ENCODE data around the gene GJA9.

GJA9 gene

GRCh38 chr1:38896169-38896568 lies 14.8 kb upstream of the GJA9 start:
- Histone ChIP-seq H3K9ac (ENCODE audit: low read depth, low read length) (no peak overlapping the region), H3K4me3 (ENCODE audit: low read depth in 1 of 2, low read length in 2 of 2) (no peak overlapping the region), H3K4me2 (ENCODE audit: insufficient read depth, low read length) (no peak overlapping the region), H3K4me1 (ENCODE audit: insufficient read depth, low read length) (no peaks in the 10 kb centered on the region), H2AFZ (ENCODE audit: low read depth, low read length) (no peak overlapping the region), H4K20me1 (ENCODE audit: insufficient read depth, low read length) (no peaks in the 10 kb centered on the region), H3K27me3 (ENCODE audit: insufficient read depth, low read length, poor library complexity) (no peaks in the 10 kb centered on the region), H3K9me3 (ENCODE audit: insufficient read depth, low read length, severe bottlenecking) (no peaks in the 10 kb centered on the region), H3K36me3 (ENCODE audit: insufficient read depth, low read length) (no peaks in the 10 kb centered on the region), H3K79me2 (ENCODE audit: insufficient read depth, low read length) (no peaks in the 10 kb centered on the region), H3K27ac (ENCODE audit: low read length) (no peak overlapping the region)
- ATAC-seq (ENCODE audit: insufficient read depth, low read depth) (no peak), DNase-seq (no peak)
- TF ChIP-seq CTCF (IDR thresholded peaks at IDR 0.05; ENCODE audit: borderline replicate concordance, extremely low read depth, low read length, poor library complexity, severe bottlenecking) (no peak), EZH2 (IDR thresholded peaks at IDR 0.05; ENCODE audit: borderline replicate concordance, low read depth, low read length, severe bottlenecking) (no peak)

- no peaks in the 10 kb centered on the region for H3K4me1 ChIP-seq (ENCODE audit: insufficient read depth, low read length)
- H4K20me1 ChIP-seq (ENCODE audit: insufficient read depth, low read length), result no peaks in the 10 kb centered on the region
- ATAC-seq (ENCODE audit: insufficient read depth, low read depth), result no peak
- no peak overlapping the region for H3K4me2 ChIP-seq (ENCODE audit: insufficient read depth, low read length)
- no peak overlapping the region for H3K4me3 ChIP-seq (ENCODE audit: low read depth in 1 of 2, low read length in 2 of 2)
- no peak for TF ChIP-seq CTCF (IDR thresholded peaks at IDR 0.05; ENCODE audit: borderline replicate concordance, extremely low read depth, low read length, poor library complexity, severe bottlenecking)
- no peak for TF ChIP-seq EZH2 (IDR thresholded peaks at IDR 0.05; ENCODE audit: borderline replicate concordance, low read depth, low read length, severe bottlenecking)
- H3K36me3 ChIP-seq (ENCODE audit: insufficient read depth, low read length), result no peaks in the 10 kb centered on the region
- no peaks in the 10 kb centered on the region for H3K79me2 ChIP-seq (ENCODE audit: insufficient read depth, low read length)
- H3K27me3 ChIP-seq (ENCODE audit: insufficient read depth, low read length, poor library complexity), result no peaks in the 10 kb centered on the region
- H3K9ac ChIP-seq (ENCODE audit: low read depth, low read length), result no peak overlapping the region
- DNase-seq, result no peak
- H3K9me3 ChIP-seq (ENCODE audit: insufficient read depth, low read length, severe bottlenecking), result no peaks in the 10 kb centered on the region
- H2AFZ ChIP-seq (ENCODE audit: low read depth, low read length), result no peak overlapping the region
- H3K27ac ChIP-seq (ENCODE audit: low read length), result no peak overlapping the region
Measured at GRCh38 chr1:38892976-38893375, 11.6 kb upstream of the GJA9 start.

GRCh38 chr1:38891753-38892152 lies 10.4 kb upstream of the GJA9 start:
- DNase-seq (no peak), ATAC-seq (ENCODE audit: insufficient read depth, low read depth) (no peak)
- TF ChIP-seq CTCF (IDR thresholded peaks at IDR 0.05; ENCODE audit: borderline replicate concordance, extremely low read depth, low read length, poor library complexity, severe bottlenecking), result peak; percentile 11
- no peak for TF ChIP-seq EZH2 (IDR thresholded peaks at IDR 0.05; ENCODE audit: borderline replicate concordance, low read depth, low read length, severe bottlenecking)
- H3K9ac ChIP-seq (ENCODE audit: low read depth, low read length), result no peak overlapping the region
- H3K27me3 ChIP-seq (ENCODE audit: insufficient read depth, low read length, poor library complexity), result no peaks in the 10 kb centered on the region
- H3K36me3 ChIP-seq (ENCODE audit: insufficient read depth, low read length), result no peaks in the 10 kb centered on the region
- no peak overlapping the region for H2AFZ ChIP-seq (ENCODE audit: low read depth, low read length)
- H3K4me1 ChIP-seq (ENCODE audit: insufficient read depth, low read length), result no peaks in the 10 kb centered on the region
- no peaks in the 10 kb centered on the region for H4K20me1 ChIP-seq (ENCODE audit: insufficient read depth, low read length)
- no peak overlapping the region for H3K4me2 ChIP-seq (ENCODE audit: insufficient read depth, low read length)
- no peaks in the 10 kb centered on the region for H3K79me2 ChIP-seq (ENCODE audit: insufficient read depth, low read length)
- no peak overlapping the region for H3K4me3 ChIP-seq (ENCODE audit: low read depth in 1 of 2, low read length in 2 of 2)
- H3K27ac ChIP-seq (ENCODE audit: low read length), result no peak overlapping the region
- H3K9me3 ChIP-seq (ENCODE audit: insufficient read depth, low read length, severe bottlenecking), result no peaks in the 10 kb centered on the region

- Histone ChIP-seq H3K27me3 (ENCODE audit: insufficient read depth, low read length, poor library complexity) (no peaks in the 10 kb centered on the region), H3K79me2 (ENCODE audit: insufficient read depth, low read length) (no peaks in the 10 kb centered on the region), H3K4me1 (ENCODE audit: insufficient read depth, low read length) (no peaks in the 10 kb centered on the region), H3K9ac (ENCODE audit: low read depth, low read length) (no peak overlapping the region), H3K27ac (ENCODE audit: low read length) (no peak overlapping the region), H2AFZ (ENCODE audit: low read depth, low read length) (no peak overlapping the region), H4K20me1 (ENCODE audit: insufficient read depth, low read length) (no peaks in the 10 kb centered on the region), H3K36me3 (ENCODE audit: insufficient read depth, low read length) (no peaks in the 10 kb centered on the region), H3K4me2 (ENCODE audit: insufficient read depth, low read length) (no peak overlapping the region), H3K9me3 (ENCODE audit: insufficient read depth, low read length, severe bottlenecking) (no peaks in the 10 kb centered on the region), H3K4me3 (ENCODE audit: low read depth in 1 of 2, low read length in 2 of 2) (no peak overlapping the region)
- ATAC-seq (ENCODE audit: insufficient read depth, low read depth) (no peak), DNase-seq (no peak)
- TF ChIP-seq CTCF (IDR thresholded peaks at IDR 0.05; ENCODE audit: borderline replicate concordance, extremely low read depth, low read length, poor library complexity, severe bottlenecking), result no peak
- TF ChIP-seq EZH2 (IDR thresholded peaks at IDR 0.05; ENCODE audit: borderline replicate concordance, low read depth, low read length, severe bottlenecking), result no peak
Measured at GRCh38 chr1:38889589-38889988, 8.2 kb upstream of the GJA9 start.
